ENCODE measurements around the gene SMIM45. TPM values are rescaled to one million over a fixed set of nuclear protein-coding genes. Genes with fewer than 3 reads are reported as not detected.

Gene SMIM45

DNA sequence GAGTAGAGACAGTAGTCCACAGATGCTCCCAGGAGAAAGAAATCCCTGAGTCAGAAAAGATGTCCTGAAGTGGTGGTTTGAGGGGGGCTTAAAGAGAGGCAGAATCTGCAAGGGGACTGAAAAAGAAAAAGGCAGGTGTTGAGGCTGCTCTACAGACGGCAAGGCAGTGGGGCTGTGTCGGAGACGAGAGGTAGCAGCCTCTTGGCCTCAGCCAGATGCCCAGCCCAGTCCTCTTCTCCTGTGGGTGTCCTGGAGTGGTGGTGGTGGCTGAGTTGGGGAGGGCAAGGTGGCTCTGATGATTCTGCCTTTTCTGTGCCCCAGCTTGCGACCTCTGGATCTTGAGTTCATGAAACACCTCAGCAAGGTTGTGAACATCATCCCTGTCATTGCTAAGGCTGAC lies 37.3 kb downstream of the SMIM45 start:
- in situ Hi-C loops (cut with HindIII; ENCODE audit: low sequenced_read_pairs) = no loop called here
- DNase-seq (ENCODE audit: low spot score) = no peak

GRCh38 chr22:41991111-41991510 lies 39.2 kb downstream of the SMIM45 start:
- DNase-seq (ENCODE audit: low spot score) = no peak
- in situ Hi-C loops (cut with HindIII; ENCODE audit: low sequenced_read_pairs) = no loop called here

- in situ Hi-C loops (cut with HindIII; ENCODE audit: low sequenced_read_pairs) = no loop called here
- DNase-seq (ENCODE audit: low spot score) = no peak
Measured at GRCh38 chr22:41992496-41992895, 40.5 kb downstream of the SMIM45 start.

GRCh38 chr22:41995211-41995610 lies 43.3 kb downstream of the SMIM45 start:
- in situ Hi-C loops (cut with HindIII; ENCODE audit: low sequenced_read_pairs) = no loop called here

GRCh38 chr22:41996826-41997225 lies 44.9 kb downstream of the SMIM45 start:
- in situ Hi-C loops (cut with HindIII; ENCODE audit: low sequenced_read_pairs) = no loop called here
- DNase-seq (ENCODE audit: low spot score) = no peak

More at GRCh38 chr22:41995211-41995610, 43.3 kb downstream of the SMIM45 start:
- DNase-seq (ENCODE audit: low spot score) = peak; percentile 42

DNA sequence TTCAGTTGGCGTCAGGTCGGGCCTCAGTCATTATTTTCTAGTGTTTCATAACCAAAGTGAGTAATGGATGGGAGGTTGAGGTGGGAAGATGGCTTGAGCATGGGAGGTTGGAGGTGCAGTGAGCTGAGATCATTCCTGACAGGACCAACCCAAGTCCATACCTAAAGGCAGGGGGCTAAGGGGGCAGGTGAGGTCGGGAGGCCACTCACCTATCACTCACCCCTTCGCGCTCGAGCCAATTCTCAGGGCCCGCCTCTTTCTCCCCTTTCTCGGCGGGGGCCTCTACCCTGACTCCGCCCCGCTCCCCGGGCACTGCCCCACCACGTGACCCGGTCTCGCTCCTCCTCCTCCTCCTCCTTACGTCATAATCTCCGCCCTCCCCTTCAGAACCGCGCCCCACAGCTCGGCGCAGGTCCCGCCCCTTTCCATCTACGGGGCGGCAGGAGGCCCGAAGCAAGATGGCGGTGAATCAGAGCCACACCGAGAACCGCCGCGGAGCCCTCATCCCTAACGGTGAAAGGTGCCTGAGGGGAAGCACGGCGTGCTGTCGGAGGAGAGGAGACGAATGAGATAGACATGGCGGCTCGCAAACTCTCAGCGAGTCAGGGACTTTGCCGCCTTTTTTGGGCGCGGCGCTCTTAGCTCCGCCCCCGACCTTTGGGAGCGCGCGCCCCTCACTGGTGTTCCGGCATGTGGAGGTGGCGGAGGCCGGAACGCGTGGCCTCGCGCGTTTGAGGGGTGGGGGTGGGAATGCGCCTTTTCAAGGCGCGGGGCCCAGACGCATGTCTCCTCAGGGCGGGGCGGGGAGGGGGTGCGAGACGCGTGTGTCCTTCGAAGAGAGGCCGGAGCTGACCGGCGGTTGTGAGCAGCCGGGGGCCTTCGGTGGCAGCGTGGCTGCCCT lies 46.7 kb downstream of the SMIM45 start, which contains the start of gene WBP2NL:
Gene WBP2NL (plus strand): TSS at position 428 of the 901 bp plus-strand sequence. CDS start 31 bp downstream, at position 459.
- in situ Hi-C loops (cut with HindIII; ENCODE audit: low sequenced_read_pairs) = no loop called here
- DNase-seq (ENCODE audit: low spot score) = peak; percentile 83

DNA sequence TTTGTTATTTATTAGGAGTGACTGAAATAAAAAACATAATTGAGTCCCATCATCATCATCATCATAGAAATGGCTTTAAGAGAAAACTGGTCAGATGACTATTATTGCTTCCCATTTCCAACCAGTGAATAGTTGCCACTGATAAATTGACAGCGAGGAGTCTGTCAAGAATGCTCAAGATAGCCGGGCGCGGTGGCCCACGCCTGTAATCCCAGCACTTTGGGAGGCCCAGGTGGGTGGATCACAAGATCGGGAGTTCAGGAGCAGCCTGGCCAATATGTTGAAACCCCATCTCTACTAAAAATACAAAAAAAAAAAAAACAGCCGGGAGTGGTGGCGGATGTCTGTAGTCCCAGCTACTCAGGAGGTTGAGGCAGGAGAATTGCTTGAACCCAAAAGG lies 48.5 kb downstream of the SMIM45 start:
- DNase-seq (ENCODE audit: low spot score) = no peak
- in situ Hi-C loops (cut with HindIII; ENCODE audit: low sequenced_read_pairs) = no loop called here

GRCh38 chr22:42001121-42001520 lies 49.2 kb downstream of the SMIM45 start:
- in situ Hi-C loops (cut with HindIII; ENCODE audit: low sequenced_read_pairs) = no loop called here
- DNase-seq (ENCODE audit: low spot score) = no peak

DNA sequence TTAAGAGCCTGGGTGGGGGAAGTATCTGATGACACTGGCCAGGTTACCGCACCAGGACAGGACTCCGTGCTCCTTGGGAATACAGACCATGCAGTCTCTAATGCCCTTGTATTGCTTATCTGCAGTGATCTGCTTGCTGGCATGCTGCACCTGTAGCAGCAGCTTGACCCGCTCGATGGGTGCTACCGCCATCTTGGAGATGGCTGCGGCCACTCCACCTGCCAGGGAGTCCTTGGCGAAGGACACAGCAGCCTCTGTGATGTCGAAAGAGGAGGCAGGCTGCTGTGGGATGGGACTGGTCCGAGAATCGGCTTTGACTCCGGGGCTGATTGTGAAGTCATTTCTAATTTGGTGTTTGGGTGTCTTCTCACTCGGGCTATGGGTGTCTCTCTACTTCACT lies 49.8 kb downstream of the SMIM45 start:
- in situ Hi-C loops (cut with HindIII; ENCODE audit: low sequenced_read_pairs) = no loop called here
- no peak for DNase-seq (ENCODE audit: low spot score)

DNA sequence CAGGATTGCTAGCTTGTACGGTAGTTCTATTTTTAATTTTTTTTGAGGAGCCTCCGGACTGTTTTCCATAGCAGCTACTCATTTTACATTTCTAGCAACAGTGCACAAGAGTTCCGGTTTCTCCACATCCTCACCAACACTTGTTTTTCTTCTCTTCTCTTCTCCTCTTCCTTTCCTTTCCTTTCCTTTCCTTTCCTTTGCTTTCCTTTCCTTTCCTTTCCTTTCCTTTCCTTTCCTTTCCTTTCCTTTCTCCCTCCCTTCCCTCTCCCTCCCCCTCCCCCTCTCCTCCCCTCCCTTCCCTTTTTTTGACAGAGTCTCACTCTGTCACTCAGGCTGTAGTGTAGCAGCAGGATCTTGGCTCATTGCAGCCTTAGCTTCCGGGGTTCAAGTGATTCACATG lies 56.0 kb downstream of the SMIM45 start:
- in situ Hi-C loops (cut with HindIII; ENCODE audit: low sequenced_read_pairs) = no loop called here
- no peak for DNase-seq (ENCODE audit: low spot score)

Other genes with a start within 250 kb of the SMIM45 start
- 10.0 and 10.8 TPM in 2 replicates for gene CCDC134, start 151.5 kb upstream of the SMIM45 start, total RNA-seq (2014; rRNA removed; shearing (Covaris generic))
- 31.1 and 37.4 TPM in 2 replicates for gene SREBF2, start 119.0 kb upstream of the SMIM45 start, total RNA-seq (2014; rRNA removed; shearing (Covaris generic))
- 0.78 and 5.5 TPM in 2 replicates for gene SHISA8, start 37.1 kb upstream of the SMIM45 start, total RNA-seq (2014; rRNA removed; shearing (Covaris generic))
- gene TNFRSF13C, start 25.3 kb upstream of the SMIM45 start, total RNA-seq (2014; rRNA removed; shearing (Covaris generic)) = 0.03 and 0.12 TPM in 2 replicates
- gene CENPM, start 5.0 kb upstream of the SMIM45 start, total RNA-seq (2014; rRNA removed; shearing (Covaris generic)) = 89.5 and 91.5 TPM in 2 replicates
- 1.2 and 2.4 TPM in 2 replicates for gene SEPTIN3, start 17.3 kb downstream of the SMIM45 start, total RNA-seq (2014; rRNA removed; shearing (Covaris generic))
- gene WBP2NL, start 46.6 kb downstream of the SMIM45 start, total RNA-seq (2014; rRNA removed; shearing (Covaris generic)) = not detected in 2 replicates
- gene NAGA, start 118.7 kb downstream of the SMIM45 start, total RNA-seq (2014; rRNA removed; shearing (Covaris generic)) = 50.4 and 55.1 TPM in 2 replicates
- gene PHETA2, start 122.1 kb downstream of the SMIM45 start, total RNA-seq (2014; rRNA removed; shearing (Covaris generic)) = 0.25 TPM in 1 of 2 replicates, not detected in the other
- gene SMDT1, start 127.5 kb downstream of the SMIM45 start, total RNA-seq (2014; rRNA removed; shearing (Covaris generic)) = 23.6 and 52.0 TPM in 2 replicates
- gene NDUFA6, start 138.6 kb downstream of the SMIM45 start, total RNA-seq (2014; rRNA removed; shearing (Covaris generic)) = 99.5 and 129 TPM in 2 replicates
- 0.95 and 3.1 TPM in 2 replicates for gene CYP2D6, start 178.7 kb downstream of the SMIM45 start, total RNA-seq (2014; rRNA removed; shearing (Covaris generic))

Measured in G401 (cell line).